CD4-positive, alpha-beta T cell treated with Interferon gamma for 1 hour (primary cell): ENCODE results near the gene LIX1L.

Experiments used
- DNase-seq: peaks from one replicate; pipeline ENCODE4 v3.0.0-alpha.2; 2020

The LIX1L gene

DNA sequence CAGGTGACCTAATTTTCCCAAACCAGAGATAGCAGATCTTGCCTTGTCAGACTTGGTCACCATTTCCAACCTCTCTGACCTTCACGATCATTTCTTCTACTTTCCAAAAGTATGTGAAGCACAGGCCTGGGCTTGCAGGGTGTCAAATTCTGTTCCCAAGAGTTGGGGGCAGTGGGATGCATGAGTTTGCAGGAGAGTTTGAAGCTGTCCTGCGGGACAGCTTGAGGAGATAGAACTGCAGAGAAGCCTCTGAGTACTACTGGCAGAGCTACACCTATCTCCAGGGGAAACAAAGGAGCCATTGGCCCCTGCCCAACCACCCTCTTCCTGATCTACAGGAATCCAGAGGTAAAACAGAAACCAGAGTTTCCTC is 27.3 kb upstream of the LIX1L start:
- DNase-seq: no peak

DNA sequence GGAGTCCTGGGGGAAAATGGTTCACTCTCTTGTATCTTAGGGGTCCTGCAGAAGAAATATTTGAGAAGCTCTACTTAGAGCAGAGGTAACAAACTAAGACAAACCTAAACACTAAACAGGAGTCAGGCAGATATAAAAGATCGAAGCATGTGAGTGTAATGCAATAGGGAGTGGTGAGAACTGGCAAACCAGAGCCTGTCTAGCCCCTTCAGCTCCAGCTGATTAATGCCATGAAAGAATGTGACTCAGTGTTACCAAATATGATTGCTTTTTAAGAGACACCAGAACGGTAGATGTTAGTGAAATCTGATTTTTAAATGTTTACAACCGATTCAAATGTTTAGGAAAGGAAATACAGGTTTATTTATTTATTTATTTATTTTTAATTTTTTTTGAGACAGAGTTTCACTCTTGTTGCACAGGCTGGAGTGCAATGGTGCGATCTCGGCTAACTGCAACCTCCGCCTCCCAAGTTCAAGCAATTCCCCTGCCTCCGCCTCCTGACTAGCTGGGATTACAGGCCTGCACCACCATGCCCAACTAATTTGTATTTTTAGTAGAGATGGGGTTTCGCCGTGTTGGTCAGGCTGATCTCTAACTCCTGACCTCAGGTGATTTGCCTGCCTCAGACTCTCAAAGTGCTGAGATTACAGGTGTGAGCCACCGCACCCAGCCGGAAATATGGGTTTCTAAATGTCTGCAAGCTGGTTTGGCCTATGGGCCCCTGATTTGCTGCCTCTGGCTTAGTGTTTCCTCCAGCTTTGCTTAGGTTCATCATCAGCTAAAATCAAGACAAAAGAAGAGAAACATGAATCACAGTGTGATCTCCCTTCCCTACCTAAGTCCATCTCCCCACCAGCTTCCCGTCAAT is 26.4 kb upstream of the LIX1L start:
- DNase-seq: no peak

DNA sequence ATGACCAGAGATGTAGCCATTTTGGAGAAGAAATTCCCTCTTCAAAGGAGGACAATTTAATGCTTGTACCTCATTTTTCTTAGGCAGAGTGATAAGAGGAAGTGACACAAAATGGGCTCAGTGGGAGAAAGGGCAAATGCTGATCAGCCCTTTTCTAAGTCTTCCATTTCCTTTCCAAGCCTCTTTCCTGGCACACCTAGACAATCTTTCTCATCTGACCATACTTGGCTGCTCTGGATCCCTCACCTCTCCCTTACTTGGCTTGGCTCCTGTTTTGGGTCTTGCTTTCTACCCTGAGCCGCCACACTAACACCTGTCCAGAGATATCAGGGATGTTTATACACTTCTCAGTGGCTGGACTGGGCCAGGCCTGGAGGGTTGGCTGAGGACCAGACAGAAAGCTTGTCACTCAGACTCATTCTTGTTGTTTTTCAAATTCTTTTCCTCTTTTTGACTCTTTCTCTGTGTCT is 25.4 kb upstream of the LIX1L start:
- DNase-seq: no peak

DNA sequence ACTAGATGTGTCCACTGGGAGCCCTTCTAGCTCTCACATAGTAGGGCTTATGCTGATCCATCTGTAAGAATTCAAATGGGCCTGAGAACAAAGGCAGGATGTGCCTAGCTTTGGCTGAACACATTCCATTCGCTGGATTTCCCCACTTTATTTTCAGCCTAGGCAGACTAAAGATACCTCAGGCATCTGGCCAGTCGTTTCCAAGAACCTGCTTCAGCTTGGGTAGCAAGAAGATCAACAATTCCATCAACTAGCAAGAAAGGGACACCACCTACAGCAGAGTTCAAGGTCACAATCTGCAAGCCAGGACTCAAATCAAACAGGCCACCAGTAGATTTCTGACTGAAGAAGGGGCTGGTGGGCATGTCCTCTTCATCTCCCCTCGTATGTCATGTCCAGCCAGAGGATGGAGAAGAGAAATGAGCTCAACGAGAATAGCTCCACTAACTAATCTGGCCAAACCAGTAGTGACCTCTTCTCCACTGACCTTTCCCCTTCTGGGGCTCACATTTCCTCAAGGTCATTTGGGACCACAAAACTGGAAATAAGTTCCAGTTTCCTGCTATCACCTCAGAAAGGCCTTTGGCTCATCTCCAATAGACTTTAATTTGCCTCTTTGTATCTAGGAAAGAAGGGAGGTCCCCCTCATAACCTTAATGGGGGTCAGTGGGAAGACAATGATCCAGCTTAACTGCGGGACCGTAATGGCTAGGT is 24.4 kb upstream of the LIX1L start:
- DNase-seq: no peak

- no peak for DNase-seq
Measured at GRCh38 chr1:145980457-145980994, 22.7 kb upstream of the LIX1L start.

DNA sequence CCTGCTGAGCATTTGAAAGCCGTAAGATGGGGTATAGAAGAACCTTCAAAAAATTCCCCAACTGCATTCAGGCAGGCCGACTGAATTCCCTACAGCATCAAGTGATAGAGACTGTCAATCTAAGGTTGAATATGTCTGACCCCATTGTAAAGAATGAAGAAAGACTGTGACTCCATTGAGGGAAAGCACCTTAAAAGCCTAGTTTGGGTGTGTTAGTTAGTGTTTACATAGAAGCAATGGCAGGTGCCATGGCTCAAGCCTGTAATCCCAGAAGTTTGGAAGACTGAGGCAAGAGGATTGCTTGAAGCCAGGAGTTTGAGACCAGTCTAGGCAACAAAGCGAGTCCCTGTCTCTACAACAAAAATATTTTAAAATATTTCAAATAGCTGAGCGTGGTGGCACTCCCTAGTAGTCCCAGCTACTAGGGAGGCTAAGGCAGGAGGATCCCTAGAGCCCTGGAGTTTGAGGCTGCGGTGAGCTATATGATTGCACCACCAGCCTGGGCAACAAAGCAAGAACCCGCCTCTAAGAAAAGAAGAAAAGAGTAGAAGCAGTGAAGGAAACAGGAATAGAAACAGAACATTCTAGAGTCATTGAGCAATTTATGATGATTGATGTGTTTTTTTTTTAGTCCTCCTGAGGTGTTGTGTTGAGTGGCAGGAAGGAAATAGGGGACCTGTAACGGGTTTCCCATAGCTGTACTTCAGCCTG is 22.1 kb upstream of the LIX1L start:
- DNase-seq: peak; percentile 42

DNA sequence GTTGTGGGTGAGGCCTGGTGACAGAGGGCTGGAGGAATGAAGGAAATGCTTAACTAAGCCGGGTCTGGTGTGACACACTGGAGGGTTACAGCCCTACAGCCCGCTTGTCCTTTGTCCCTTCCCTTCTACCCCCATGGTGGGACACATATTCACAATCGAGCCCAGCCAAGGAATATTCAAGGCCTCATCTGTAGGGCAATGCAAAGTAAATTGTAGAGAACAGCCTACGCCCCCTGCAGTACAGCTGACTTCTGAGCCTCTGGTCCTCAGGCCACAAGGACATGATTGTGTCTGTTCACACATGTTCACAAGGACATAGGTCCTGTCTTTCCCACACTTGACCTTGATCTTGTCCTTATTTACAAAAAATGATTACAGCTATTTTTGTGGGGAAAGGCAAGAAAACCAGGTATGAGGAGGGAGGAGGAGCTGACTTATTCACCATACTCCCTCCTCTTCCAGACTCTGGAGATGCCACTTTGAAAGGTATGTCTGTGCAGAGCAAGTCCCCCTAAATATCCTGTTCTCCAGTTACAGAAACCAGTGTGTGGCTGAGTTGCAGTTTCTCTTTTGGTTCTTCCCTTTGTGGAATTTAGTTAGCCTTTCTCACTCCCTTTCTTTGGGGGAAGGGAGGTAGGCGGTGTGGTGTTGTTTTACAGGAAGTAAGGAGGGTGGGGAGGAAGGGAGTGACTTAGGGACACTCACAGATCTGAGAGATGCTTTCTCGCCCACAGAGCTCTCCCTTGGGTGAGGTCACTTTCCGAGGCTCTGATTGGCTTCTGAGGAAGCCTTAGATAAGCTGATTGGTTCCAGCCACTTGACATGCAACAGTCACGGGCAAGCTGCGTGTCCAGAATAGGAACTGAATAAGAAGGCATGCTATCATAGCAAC is 21.3 kb upstream of the LIX1L start:
- peak; percentile 92 for DNase-seq

DNA sequence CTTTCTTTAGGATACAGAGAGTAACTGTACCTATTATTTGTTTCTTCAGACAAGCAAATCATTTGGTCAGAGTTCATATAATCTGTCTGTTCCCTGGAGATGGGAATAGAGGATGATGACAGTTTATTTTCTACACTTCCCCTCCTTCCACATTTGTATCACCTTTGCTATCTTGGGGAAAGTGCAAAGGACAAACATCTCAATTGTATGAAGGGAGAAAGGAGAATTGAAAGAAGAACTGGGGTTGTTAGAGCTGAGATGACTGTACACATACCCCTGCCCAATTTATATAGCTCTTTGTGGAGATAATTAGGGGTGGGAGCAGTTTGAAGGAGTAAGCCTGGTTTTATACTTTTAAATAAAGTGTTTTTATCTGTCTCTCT is 20.6 kb upstream of the LIX1L start:
- DNase-seq: no peak

GRCh38 chr1:145977486-145978470 is 20.0 kb upstream of the LIX1L start:
- DNase-seq: peak; percentile 82

DNA sequence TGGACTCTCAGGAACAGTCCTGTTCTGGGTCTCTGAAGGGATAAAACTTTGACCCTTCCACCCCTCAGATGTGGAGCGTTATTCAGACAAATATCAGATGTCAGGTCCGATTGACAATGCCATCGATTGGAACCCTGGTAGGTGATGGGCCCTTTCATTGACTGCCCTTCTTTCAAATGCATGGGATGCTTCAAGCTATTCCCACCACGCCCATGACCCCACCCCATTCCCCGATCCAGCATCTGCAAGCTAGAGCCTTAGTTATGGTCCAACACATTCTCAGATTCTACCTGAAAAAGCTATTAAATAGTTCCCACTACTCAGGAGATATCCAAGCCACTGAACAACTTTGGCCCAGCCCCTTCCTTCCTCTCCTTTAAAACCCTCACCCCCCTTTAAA is 19.2 kb upstream of the LIX1L start:
- no peak for DNase-seq

GRCh38 chr1:145975216-145975615 is 17.4 kb upstream of the LIX1L start:
- DNase-seq: no peak

- DNase-seq: no peak
Measured at GRCh38 chr1:145974721-145975120, 16.9 kb upstream of the LIX1L start.

- DNase-seq: no peak
Measured at GRCh38 chr1:145972580-145972979, 14.8 kb upstream of the LIX1L start.

DNA sequence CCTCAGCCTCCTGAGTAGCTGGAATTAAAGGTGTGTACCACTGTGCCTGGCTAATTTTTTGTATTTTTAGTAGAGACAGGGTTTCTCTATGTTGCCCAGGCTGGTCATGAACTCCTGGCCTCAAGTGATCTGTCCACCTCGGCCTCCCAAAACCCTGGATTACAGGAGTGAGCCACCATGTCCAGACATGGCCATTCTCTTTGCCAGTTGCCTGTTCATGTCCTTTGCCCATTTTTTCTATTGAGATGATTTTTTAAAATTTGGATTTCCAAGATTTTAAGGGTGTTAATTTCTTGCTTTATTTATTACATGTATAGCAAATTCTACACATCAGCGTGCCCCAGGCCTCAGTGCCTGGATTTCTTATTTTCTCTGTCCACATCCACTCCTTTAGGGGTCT is 9.5 kb upstream of the LIX1L start:
- no peak for DNase-seq

DNA sequence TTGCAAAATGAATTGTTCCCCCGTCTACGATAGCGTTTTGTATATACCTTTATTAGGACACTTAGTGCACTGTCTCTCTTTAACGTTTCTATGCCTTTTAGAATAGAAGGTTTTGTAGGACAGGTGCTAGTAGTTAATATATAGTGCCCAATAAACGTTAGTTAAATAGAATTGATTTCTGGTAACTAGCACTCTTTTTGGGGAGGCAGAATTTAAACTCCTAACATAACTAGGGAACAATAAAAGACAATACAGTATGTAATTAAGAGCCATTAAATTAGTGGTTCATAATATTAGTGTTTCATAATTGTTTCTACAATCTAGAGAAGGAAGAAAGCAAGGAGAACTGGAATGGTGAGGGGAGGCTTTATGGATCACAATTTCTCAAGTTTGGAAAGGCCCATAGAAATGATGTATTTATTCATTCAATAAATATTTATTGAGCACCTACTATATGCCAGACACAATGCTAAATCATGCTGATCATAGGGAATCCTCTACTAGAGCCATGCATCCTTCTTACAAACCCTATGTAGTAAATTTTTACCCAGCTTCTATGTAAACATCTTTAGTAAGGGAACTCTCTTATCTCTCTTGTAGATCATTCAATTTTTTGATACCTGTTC is 7.4 kb upstream of the LIX1L start:
- no peak for DNase-seq

DNA sequence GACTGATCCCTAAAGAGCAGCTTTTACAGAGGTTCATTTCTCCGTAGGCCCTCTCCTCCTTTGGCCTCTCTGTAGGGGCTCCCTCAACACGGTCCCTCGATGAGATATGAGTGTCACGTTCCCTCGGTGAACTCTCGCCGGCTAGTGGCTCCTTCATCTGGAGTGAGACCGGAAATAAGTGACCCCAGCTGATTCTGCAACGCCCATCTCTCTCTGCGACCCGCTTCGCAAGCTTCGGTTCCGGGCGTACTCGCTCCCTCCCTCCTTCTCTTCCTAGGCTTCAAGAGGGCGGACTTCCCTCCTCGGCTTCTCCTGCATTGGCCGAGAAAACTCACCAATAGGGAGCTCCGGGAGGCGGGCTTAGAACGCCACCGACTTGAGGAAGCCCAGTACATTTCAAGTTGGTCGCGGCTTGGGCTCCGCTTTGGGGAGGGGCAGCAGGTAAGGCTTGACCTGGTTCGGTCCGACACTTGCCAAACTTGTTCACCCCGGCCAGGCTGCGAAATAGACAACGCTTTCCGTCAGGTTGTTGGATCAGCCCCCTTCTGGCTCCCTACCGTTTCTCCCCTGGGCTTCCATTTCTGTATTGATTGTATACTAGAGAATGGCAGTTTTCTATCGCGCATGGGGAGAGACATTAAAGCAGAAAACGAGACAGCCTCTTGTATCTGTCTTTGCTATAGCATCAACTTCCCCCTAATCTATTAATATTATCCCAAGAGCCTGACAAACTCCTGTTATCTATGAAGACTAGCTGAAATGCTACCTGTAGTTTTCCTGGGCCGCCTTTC is 6.7 kb upstream of the LIX1L start, which contains the start of the genes ANKRD34A and POLR3GL:
Gene ANKRD34A, minus strand, starts transcription at position 248 of the 791 bp plus-strand sequence. CDS start 2,816 bp downstream, outside the sequence.
Gene POLR3GL, plus strand, starts transcription at position 363 of the 791 bp plus-strand sequence. CDS start 10,176 bp downstream, outside the sequence.
- peak; percentile 91 for DNase-seq

DNA sequence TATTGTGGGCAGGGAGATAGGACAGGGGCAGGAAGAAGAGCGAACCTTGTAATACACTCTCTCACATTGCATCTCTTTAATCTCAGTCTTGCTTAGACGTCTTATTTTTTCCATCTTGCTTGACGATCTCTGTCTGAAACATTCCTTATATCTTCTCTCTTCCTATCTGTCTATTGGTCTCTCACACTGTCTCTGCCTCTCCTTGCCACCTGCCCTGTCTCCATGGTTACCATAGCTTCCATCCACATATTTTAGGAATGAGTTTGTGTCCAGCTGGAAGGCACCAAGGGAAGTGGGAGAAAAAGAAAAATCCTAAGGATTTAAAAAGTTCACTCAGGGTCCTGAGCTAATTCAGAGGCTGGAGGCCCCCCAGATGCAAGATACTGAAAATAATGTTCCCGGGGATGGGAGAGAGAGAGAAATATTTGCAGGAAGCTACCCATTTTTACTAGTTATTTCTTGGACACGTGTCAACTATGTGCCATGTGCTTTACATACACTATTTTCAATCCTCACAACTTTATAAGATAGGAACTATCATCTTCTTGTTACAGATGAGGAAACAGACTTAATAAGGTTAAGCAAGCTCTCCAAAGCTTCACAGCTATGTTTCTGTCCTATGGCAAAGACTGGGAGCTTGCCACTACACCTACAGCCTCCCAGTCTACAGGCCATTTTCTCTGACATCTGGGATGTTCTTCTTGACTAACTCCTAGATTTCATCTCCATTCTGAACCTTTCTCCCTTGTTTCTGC is 5.6 kb upstream of the LIX1L start:
- DNase-seq: no peak
